GM12878 (cell line): ENCODE data around the gene AHCYL2. TPM values are rescaled to one million over a fixed set of nuclear protein-coding genes. Genes with fewer than 3 reads are reported as not detected.

ENCODE experiments used
- ATAC-seq: fragments of 200-7000 bp; cut with Tn5 transposase; 3 replicates; pipeline ENCODE4 v1.9.1; 2020; ENCODE audit warnings: mild to moderate bottlenecking, moderate library complexity
- BruUV-seq: library from RNA; stranded (reverse); fragments of 400-500 nt; replicated peaks from 2 replicates; lab custom pipeline; 2021; lab: Mats Ljungman, UMichigan
- CTCF ChIA-PET: fragments of 300-600 bp; sonication (Branson Sonifier 250); formaldehyde crosslinking; extraction: SDS; loops from one replicate; lab custom pipeline; 2021; ENCODE audit warnings: inconsistent platforms; lab: Yijun Ruan, JAX
- POLR2A ChIA-PET: fragments of 350-600 bp; formaldehyde crosslinking; extraction: SDS; loops from one replicate; lab custom pipeline; 2021; ENCODE audit warnings: inconsistent platforms; lab: Charles Lee
- RAD21 ChIA-PET: fragments of 300-600 bp; sonication (Branson Sonifier 250); formaldehyde crosslinking; loops from one replicate; lab custom pipeline; 2023; ENCODE audit warnings: antibody characterized with exemption; ENCODE audit not compliant: unreplicated experiment; lab: Charles Lee
- SMC1A ChIA-PET: fragments of 300-600 bp; sonication (Branson Sonifier 250); formaldehyde crosslinking; loops from one replicate; lab custom pipeline; 2023; ENCODE audit not compliant: unreplicated experiment, uncharacterized antibody; lab: Charles Lee
- DNase-seq: peaks from one replicate; pipeline ENCODE4 v3.0.0-alpha.2; 2011; ENCODE audit warnings: low read depth, low spot score
- FAIRE-seq: peaks from 3 replicates; lab custom pipeline; 2011; peaks lifted over from hg19 to GRCh38; lab: Jason Lieb, UNC
- H2AFZ ChIP-seq: 2 replicates; pipeline ENCODE4 v1.6.0; 2011; ENCODE audit warnings: low read depth, low read length, control low read depth; ENCODE audit not compliant: control insufficient read depth
- H3K27ac ChIP-seq: 2 replicates; pipeline ENCODE4 v1.5.1; 2011; ENCODE audit warnings: control low read depth; ENCODE audit not compliant: control insufficient read depth, insufficient read depth
- H3K27me3 ChIP-seq, 2 experiments: replicated peaks in 1 of 2; 2 replicates each; pipeline versions ENCODE4 v1.6.0 to v1.6.1; 2011; ENCODE audit warnings: low read length in 1 of 2; ENCODE audit not compliant: control insufficient read depth in 2 of 2, insufficient read depth in 2 of 2
- H3K36me3 ChIP-seq, 2 experiments: 2 replicates each; pipeline ENCODE4 v1.5.1; 2011; ENCODE audit warnings: low read length in 1 of 2; ENCODE audit not compliant: control insufficient read depth in 2 of 2, insufficient read depth in 2 of 2
- H3K4me1 ChIP-seq: 2 replicates; pipeline ENCODE4 v1.6.1; 2011; ENCODE audit warnings: mild to moderate bottlenecking, low read length, moderate library complexity, mixed read lengths; ENCODE audit not compliant: control insufficient read depth, insufficient read depth
- H3K4me2 ChIP-seq: 2 replicates; pipeline ENCODE4 v1.6.0; 2011; ENCODE audit warnings: control low read depth; ENCODE audit not compliant: control insufficient read depth, insufficient read depth
- H3K4me3 ChIP-seq: fragments of 200-600 bp; sonication (generic); 2 replicates; pipeline ENCODE4 v1.5.1; 2016
- H3K79me2 ChIP-seq: 2 replicates; pipeline ENCODE4 v1.6.0; 2011; ENCODE audit warnings: low read length; ENCODE audit not compliant: control insufficient read depth, insufficient read depth
- H3K9ac ChIP-seq: 2 replicates; pipeline ENCODE4 v1.8.0; 2011; ENCODE audit warnings: low read length, control low read depth, mixed read lengths; ENCODE audit not compliant: control insufficient read depth, insufficient read depth
- H3K9me3 ChIP-seq: replicated peaks from 3 replicates; pipeline ENCODE4 v1.5.1; 2011; ENCODE audit warnings: mild to moderate bottlenecking, low read length; ENCODE audit not compliant: control insufficient read depth, insufficient read depth
- H4K20me1 ChIP-seq: 2 replicates; pipeline ENCODE4 v1.6.0; 2011; ENCODE audit not compliant: control insufficient read depth, insufficient read depth
- BCL11A ChIP-seq: IDR thresholded peaks from 2 replicates; pipeline ENCODE4 v1.6.1; 2011; ENCODE audit warnings: low read depth, low read length
- E2F8 ChIP-seq: fragments of 450-650 bp; IDR thresholded peaks from 2 replicates; pipeline ENCODE4 v1.6.1; 2018; ENCODE audit warnings: mild to moderate bottlenecking, low read depth, moderate library complexity; ENCODE audit not compliant: partially characterized antibody
- E4F1 ChIP-seq: fragments of 450-650 bp; IDR thresholded peaks from 2 replicates; pipeline ENCODE4 v1.6.1; 2018; ENCODE audit warnings: borderline replicate concordance, mild to moderate bottlenecking; ENCODE audit not compliant: partially characterized antibody
- EED ChIP-seq: sonication (generic); IDR thresholded peaks from 2 replicates; pipeline ENCODE4 v1.6.1; 2016; ENCODE audit warnings: antibody characterized with exemption, low read depth
- ELK1 ChIP-seq: IDR thresholded peaks from 2 replicates; pipeline ENCODE4 v1.6.1; 2012; ENCODE audit warnings: low read depth, low read length, improper control_type of control experiment
- FOS ChIP-seq: IDR thresholded peaks from 3 replicates; pipeline ENCODE4 v1.6.1; 2011; ENCODE audit warnings: borderline replicate concordance; ENCODE audit not compliant: insufficient read length; ENCODE audit errors: extremely low read depth
- MEF2A ChIP-seq: IDR thresholded peaks from 2 replicates; pipeline ENCODE4 v1.6.1; 2011; ENCODE audit warnings: low read depth, mild to moderate bottlenecking, low read length, moderate library complexity; ENCODE audit not compliant: insufficient read depth
- NBN ChIP-seq: fragments of 450-650 bp; IDR thresholded peaks from 2 replicates; pipeline ENCODE4 v1.6.1; 2016
- NR2C2 ChIP-seq: IDR thresholded peaks from 2 replicates; pipeline ENCODE4 v1.6.1; 2011; ENCODE audit warnings: borderline replicate concordance, low read depth; ENCODE audit not compliant: control insufficient read depth, insufficient read length
- POLR2AphosphoS2 ChIP-seq: IDR thresholded peaks from 2 replicates; pipeline ENCODE4 v1.6.1; 2011; ENCODE audit warnings: low read depth, mild to moderate bottlenecking, low read length, improper control_type of control experiment, moderate library complexity
- RFX5 ChIP-seq: IDR thresholded peaks from 2 replicates; pipeline ENCODE4 v1.6.1; 2011; ENCODE audit warnings: low read depth, low read length, improper control_type of control experiment
- SMARCA5 ChIP-seq: fragments of 450-650 bp; IDR thresholded peaks from 2 replicates; pipeline ENCODE4 v1.6.1; 2017; ENCODE audit warnings: mild to moderate bottlenecking
- ZNF384 ChIP-seq: IDR thresholded peaks from 2 replicates; pipeline ENCODE4 v1.6.1; 2012; ENCODE audit warnings: low read depth, mild to moderate bottlenecking, low read length, improper control_type of control experiment, borderline replicate concordance
- ZNF687 ChIP-seq: fragments of 450-650 bp; IDR thresholded peaks from 2 replicates; pipeline ENCODE4 v1.6.1; 2017; ENCODE audit warnings: mild to moderate bottlenecking, moderate library complexity
- WGBS: methylation state at CpG from one replicate; pipeline ENCODE4 v1.1.6; 2016; ENCODE audit warnings: low lambda C conversion rate; ENCODE audit not compliant: insufficient replicate concordance, insufficient coverage; ENCODE audit errors: missing lambda C conversion rate; 5-methylcytosine and 5-hydroxymethylcytosine counted together
- in situ Hi-C: fragments of 300-500 bp; cut with MboI; formaldehyde crosslinking; loops from 9 replicates; pipeline ENCODE4 v1.14.3; 2018; ENCODE audit warnings: mixed read lengths
- intact Hi-C: fragments of 100-400 bp; cut with micrococcal nuclease; formaldehyde crosslinking; loops from one replicate; pipeline ENCODE4 v1.14.2; 2022; ENCODE audit not compliant: unreplicated experiment
- polyA plus RNA-seq, 11 experiments: library from polyadenylated mRNA; depleted of rRNA in 4 of 11; unstranded in 6 of 11; stranded (reverse) in 5 of 11; fragments of >200 nt; fragmentation: Nextera tagmentation in 4 of 11; fragmentation: Illumina TruSeq in 1 of 11; extraction: Ambion mirVana in 4 of 11; extraction: Trizol in 1 of 11; gene quantifications; 1 replicate in 1 of 11; 2 replicates in 10 of 11; pipeline versions ENCODE4 v1.2.1 to v1.2.3, GENCODE V29; 2011 to 2016; ENCODE audit warnings: inconsistent platforms in 2 of 11, missing spikeins in 2 of 11, low read depth in 1 of 11
- total RNA-seq, 4 experiments: library from RNA; depleted of rRNA in 3 of 4; stranded (reverse); fragments of >200 nt in 3 of 4; fragmentation: Illumina TruSeq in 1 of 4; extraction: Trizol in 1 of 4; gene quantifications; 2 replicates each; pipeline versions ENCODE4 v1.2.1 to v1.2.3, GENCODE V29; 2013 to 2021

AHCYL2 gene
- total and polyA plus RNA-seq, 10 of the 15 experiments (the other 5 are each of a cell fraction or from before 2014, with no cell fraction given) = 1.7 to 29.1 (median 5.4) TPM

GRCh38 chr7:129385598-129385997, 160.8 kb downstream of the AHCYL2 start:
- POLR2A ChIA-PET = no interaction called here
- WGBS = 98% methylated on average over 4 of the region's 4 CpGs
- intact Hi-C loops = no loop called here

More at GRCh38 chr7:129385598-129385997, 160.8 kb downstream of the AHCYL2 start:
- ChIA-PET RAD21 (no interaction called here), CTCF (interaction anchor here (0.6 to 9.8 kb wide), 3 partner anchors 8 to 36 kb away, joined by 3 to 129 read pairs (median 3); no protein-coding TSS in a partner anchor), SMC1A (interaction anchor here (0.6 to 6.2 kb wide), 3 partner anchors 10 to 41 kb away, joined by 3 to 65 read pairs (median 4); no protein-coding TSS in a partner anchor)
- no peaks in the 10 kb centered on the region for H3K79me2 ChIP-seq
- no peak overlapping the region for H2AFZ ChIP-seq
- no peaks in the 10 kb centered on the region for H3K27me3 ChIP-seq
- no peaks in the 10 kb centered on the region for H4K20me1 ChIP-seq
- ATAC-seq (no peak), FAIRE-seq (no peak), DNase-seq (no peak)
- no peak overlapping the region for H3K27ac ChIP-seq
- BruUV-seq = no TSS peak
- H3K4me1 ChIP-seq = no peaks in the 10 kb centered on the region; the same call in 1 of the 2 replicates
- TF ChIP-seq E4F1 = no peak
- TF ChIP-seq POLR2AphosphoS2 = no peak
- TF ChIP-seq SMARCA5 = no peak
- no peak for TF ChIP-seq BCL11A
- no peak for TF ChIP-seq FOS
- no peak for TF ChIP-seq EED
- no peak for TF ChIP-seq NBN
- no peak for TF ChIP-seq NR2C2
- TF ChIP-seq MEF2A = no peak
- no peak for TF ChIP-seq ELK1
- TF ChIP-seq RFX5 = no peak
- no peak for TF ChIP-seq ZNF384
- TF ChIP-seq ZNF687 = no peak
- no peak for TF ChIP-seq E2F8
- no peak overlapping the region for H3K4me3 ChIP-seq
- in situ Hi-C loops = no loop called here
- H3K4me2 ChIP-seq = no peak overlapping the region
- H3K9ac ChIP-seq = no peak overlapping the region
- no peaks in the 10 kb centered on the region for H3K36me3 ChIP-seq
- H3K9me3 ChIP-seq = no peaks in the 10 kb centered on the region
